Astrocyte (in vitro differentiated cells and primary cell): ENCODE measurements around the gene PCP2. TPM values are rescaled to one million over a fixed set of nuclear protein-coding genes. Genes with fewer than 3 reads are reported as not detected.

Experiments used
- DNase-seq: peaks from one replicate; pipeline ENCODE4 v3.0.0-alpha.2; 2010; ENCODE audit warnings: low read depth
- FAIRE-seq: peaks from 2 replicates; lab custom pipeline; 2011; peaks lifted over from hg19 to GRCh38; lab: Jason Lieb, UNC
- H2AFZ ChIP-seq: 2 replicates; pipeline ENCODE4 v1.6.0; 2012; ENCODE audit warnings: low read depth, low read length, inconsistent platforms
- H3K27ac ChIP-seq: 2 replicates; pipeline ENCODE4 v1.5.1; 2011; ENCODE audit warnings: low read depth, low read length, inconsistent platforms
- H3K27me3 ChIP-seq: 2 replicates; pipeline ENCODE4 v1.6.0; 2011; ENCODE audit warnings: low read length, inconsistent platforms; ENCODE audit not compliant: insufficient read depth
- H3K36me3 ChIP-seq: 2 replicates; pipeline ENCODE4 v1.5.1; 2011; ENCODE audit warnings: low read length, inconsistent platforms; ENCODE audit not compliant: insufficient read depth
- H3K4me1 ChIP-seq: 2 replicates; pipeline ENCODE4 v1.5.1; 2011; ENCODE audit warnings: low read length, inconsistent platforms; ENCODE audit not compliant: insufficient read depth
- H3K4me2 ChIP-seq: 2 replicates; pipeline ENCODE4 v1.6.0; 2012; ENCODE audit warnings: low read length, inconsistent platforms
- H3K4me3 ChIP-seq: 2 replicates; pipeline ENCODE4 v1.5.1; 2011; ENCODE audit warnings: low read depth, mild to moderate bottlenecking, low read length, inconsistent platforms; ENCODE audit not compliant: insufficient read depth
- H3K79me2 ChIP-seq: 2 replicates; pipeline ENCODE4 v1.6.0; 2012; ENCODE audit warnings: mild to moderate bottlenecking, low read length, inconsistent platforms; ENCODE audit not compliant: insufficient read depth
- H3K9ac ChIP-seq: 2 replicates; pipeline ENCODE4 v1.6.0; 2012; ENCODE audit warnings: mild to moderate bottlenecking, low read length, inconsistent platforms
- H3K9me3 ChIP-seq: 2 replicates; pipeline ENCODE4 v1.5.1; 2012; ENCODE audit warnings: low read depth, mild to moderate bottlenecking, low read length, inconsistent platforms; ENCODE audit not compliant: insufficient read depth
- H4K20me1 ChIP-seq: 2 replicates; pipeline ENCODE4 v1.6.0; 2012; ENCODE audit warnings: low read length, inconsistent platforms; ENCODE audit not compliant: insufficient read depth
- H3K27ac Mint-ChIP-seq: one replicate; pipeline ENCODE4 v1.8.0; 2021; ENCODE audit warnings: mild to moderate bottlenecking, mixed read lengths; ENCODE audit not compliant: unreplicated experiment
- H3K27me3 Mint-ChIP-seq: one replicate; pipeline ENCODE4 v1.8.0; 2021; ENCODE audit warnings: low read depth, mixed read lengths; ENCODE audit not compliant: unreplicated experiment
- H3K36me3 Mint-ChIP-seq: one replicate; pipeline ENCODE4 v1.8.0; 2021; ENCODE audit warnings: low read depth, mixed read lengths; ENCODE audit not compliant: unreplicated experiment
- H3K4me1 Mint-ChIP-seq: one replicate; pipeline ENCODE4 v1.8.0; 2021; ENCODE audit warnings: low read depth, mixed read lengths; ENCODE audit not compliant: unreplicated experiment
- H3K4me3 Mint-ChIP-seq: one replicate; pipeline ENCODE4 v1.8.0; 2021; ENCODE audit warnings: mild to moderate bottlenecking, moderate library complexity, mixed read lengths; ENCODE audit not compliant: unreplicated experiment
- H3K9me3 Mint-ChIP-seq: one replicate; pipeline ENCODE4 v1.8.0; 2021; ENCODE audit warnings: mild to moderate bottlenecking, mixed read lengths; ENCODE audit not compliant: unreplicated experiment
- CTCF ChIP-seq: IDR thresholded peaks from 2 replicates; pipeline ENCODE4 v1.5.1; 2011; ENCODE audit warnings: low read depth, mild to moderate bottlenecking, inconsistent platforms, low read length, moderate library complexity; ENCODE audit not compliant: insufficient read depth
- EZH2 ChIP-seq: IDR thresholded peaks from 2 replicates; pipeline ENCODE4 v1.6.1; 2012; ENCODE audit warnings: mild to moderate bottlenecking, low read length, inconsistent platforms; ENCODE audit not compliant: insufficient read depth
- total RNA-seq: library from RNA; stranded (reverse); gene quantifications from 2 replicates; pipeline ENCODE4 v1.2.1, GENCODE V29; 2021

Gene PCP2
- total RNA-seq, 1 donor from 2014 or later = not detected

GRCh38 chr19:7618771-7619510 lies 14.6 kb downstream of the PCP2 start:
- no peak for DNase-seq
- Histone ChIP-seq H3K36me3 (peaks cover 4% of the 10 kb centered on the region), H3K9ac (no peak overlapping the region), H3K9me3 (no peaks in the 10 kb centered on the region), H3K27me3 (no peaks in the 10 kb centered on the region), H3K79me2 (no peaks in the 10 kb centered on the region), H4K20me1 (no peaks in the 10 kb centered on the region), H3K4me3 (no peak overlapping the region), H3K4me2 (no peak overlapping the region), H3K4me1 (no peaks in the 10 kb centered on the region), H3K27ac (no peak overlapping the region), H2AFZ (no peak overlapping the region)
- TF ChIP-seq EZH2 (no peak), CTCF (no peak)
- no peak for FAIRE-seq
- H3K27me3 Mint-ChIP-seq = no peaks in the 10 kb centered on the region
- no peaks in the 10 kb centered on the region for H3K9me3 Mint-ChIP-seq
- H3K36me3 Mint-ChIP-seq = peaks cover 18% of the 10 kb centered on the region
- no peak overlapping the region for H3K27ac Mint-ChIP-seq
- no peak overlapping the region for H3K4me3 Mint-ChIP-seq
- peaks cover 4% of the 10 kb centered on the region for H3K4me1 Mint-ChIP-seq

GRCh38 chr19:7618348-7618747 lies 15.2 kb downstream of the PCP2 start:
- H4K20me1 ChIP-seq = no peaks in the 10 kb centered on the region
- no peaks in the 10 kb centered on the region for H3K79me2 ChIP-seq
- Mint-ChIP-seq H3K27me3 (no peaks in the 10 kb centered on the region), H3K9me3 (no peaks in the 10 kb centered on the region), H3K4me3 (no peak overlapping the region), H3K36me3 (peaks cover 18% of the 10 kb centered on the region), H3K27ac (no peak overlapping the region), H3K4me1 (peaks cover 4% of the 10 kb centered on the region)
- FAIRE-seq (no peak), DNase-seq (no peak)
- H3K4me3 ChIP-seq = no peak overlapping the region
- H3K36me3 ChIP-seq = peaks cover 4% of the 10 kb centered on the region
- TF ChIP-seq CTCF = no peak
- no peak for TF ChIP-seq EZH2
- no peak overlapping the region for H3K4me2 ChIP-seq
- no peaks in the 10 kb centered on the region for H3K27me3 ChIP-seq
- H2AFZ ChIP-seq = no peak overlapping the region
- H3K27ac ChIP-seq = no peak overlapping the region
- H3K4me1 ChIP-seq = no peaks in the 10 kb centered on the region
- no peak overlapping the region for H3K9ac ChIP-seq
- H3K9me3 ChIP-seq = no peaks in the 10 kb centered on the region

- Mint-ChIP-seq H3K27ac (no peak overlapping the region), H3K4me1 (peaks cover 4% of the 10 kb centered on the region), H3K4me3 (no peak overlapping the region), H3K36me3 (peaks cover 14% of the 10 kb centered on the region), H3K9me3 (no peaks in the 10 kb centered on the region), H3K27me3 (no peaks in the 10 kb centered on the region)
- Histone ChIP-seq H3K9me3 (no peaks in the 10 kb centered on the region), H3K27me3 (no peaks in the 10 kb centered on the region), H3K79me2 (no peaks in the 10 kb centered on the region), H3K36me3 (no peaks in the 10 kb centered on the region), H3K4me3 (no peak overlapping the region), H3K4me2 (no peak overlapping the region), H3K4me1 (no peaks in the 10 kb centered on the region), H2AFZ (no peak overlapping the region), H4K20me1 (no peaks in the 10 kb centered on the region), H3K27ac (no peak overlapping the region), H3K9ac (no peak overlapping the region)
- no peak for DNase-seq
- FAIRE-seq = no peak
- TF ChIP-seq EZH2 = no peak
- TF ChIP-seq CTCF = no peak
Observed at GRCh38 chr19:7617735-7618134, 15.8 kb downstream of the PCP2 start.
